Uterus (tissue), 4 donors: ENCODE data around the gene EML6. TPM values are rescaled to one million over a fixed set of nuclear protein-coding genes. Genes with fewer than 3 reads are reported as not detected.

ENCODE experiments used
- DNase-seq, 2 donors: peaks; one replicate each; pipeline ENCODE4 v3.0.0-alpha.2; 2019 to 2020
- H3K27ac ChIP-seq, 2 donors: fragments of 200-600 bp; sonication (generic); 1 replicate in 1 of 2; 2 replicates in 1 of 2; pipeline ENCODE4 v1.5.1; 2016 to 2018
- H3K27me3 ChIP-seq, 2 donors: fragments of 200-600 bp; sonication (generic); one replicate each; pipeline ENCODE4 v1.5.1; 2018 to 2019; ENCODE audit warnings: control low read depth in 1 of 2
- H3K36me3 ChIP-seq, 2 donors: fragments of 200-600 bp; sonication (generic); one replicate each; pipeline ENCODE4 v1.5.1; 2019; ENCODE audit warnings: control low read depth in 1 of 2
- H3K4me1 ChIP-seq, 2 donors: fragments of 200-600 bp; sonication (generic); one replicate each; pipeline ENCODE4 v1.5.1; 2018 to 2019; ENCODE audit warnings: control low read depth in 1 of 2
- H3K4me3 ChIP-seq, 2 donors: fragments of 200-600 bp; sonication (generic); 1 replicate in 1 of 2; 2 replicates in 1 of 2; pipeline ENCODE4 v1.5.1; 2018 to 2019; ENCODE audit warnings: mild to moderate bottlenecking in 1 of 2
- H3K9me3 ChIP-seq, 2 donors: fragments of 200-600 bp; sonication (generic); one replicate each; pipeline ENCODE4 v1.5.1; 2019; ENCODE audit warnings: control low read depth in 1 of 2
- POLR2A ChIP-seq, 2 donors: fragments of 450-650 bp; IDR thresholded peaks; one replicate each; pipeline ENCODE4 v1.6.1; 2016; ENCODE audit warnings: antibody characterized with exemption in 2 of 2, mild to moderate bottlenecking in 1 of 2, moderate library complexity in 1 of 2
- intact Hi-C: fragments of 100-400 bp; cut with DNase I; formaldehyde crosslinking; loops from one replicate; pipeline ENCODE4 v1.15.1; 2023; ENCODE audit warnings: low total_unique reads
- total RNA-seq, 4 donors: library from RNA; depleted of rRNA in 3 of 4; stranded (reverse); fragments of >200 nt in 3 of 4; gene quantifications; one replicate each; pipeline versions ENCODE4 v1.1.0 to v1.2.4, GENCODE V29; 2014 to 2023
- TF ChIP-seq, protein P1 (sequence below), 4 experiments: fragments of 200-600 bp in 2 of 4; fragments of 450-650 bp in 2 of 4; sonication (generic) in 2 of 4; IDR thresholded peaks; one replicate each; pipeline ENCODE4 v1.5.1; 2016 to 2019; ENCODE audit warnings: antibody characterized with exemption in 4 of 4, mild to moderate bottlenecking in 2 of 4, moderate library complexity in 1 of 4
- donor health status: DM: yes; HTN: yes; CAD: no.

Gene EML6
- total RNA-seq, 4 donors from 2014 or later = 0.26 to 2.4 (median 1.5) TPM

DNA sequence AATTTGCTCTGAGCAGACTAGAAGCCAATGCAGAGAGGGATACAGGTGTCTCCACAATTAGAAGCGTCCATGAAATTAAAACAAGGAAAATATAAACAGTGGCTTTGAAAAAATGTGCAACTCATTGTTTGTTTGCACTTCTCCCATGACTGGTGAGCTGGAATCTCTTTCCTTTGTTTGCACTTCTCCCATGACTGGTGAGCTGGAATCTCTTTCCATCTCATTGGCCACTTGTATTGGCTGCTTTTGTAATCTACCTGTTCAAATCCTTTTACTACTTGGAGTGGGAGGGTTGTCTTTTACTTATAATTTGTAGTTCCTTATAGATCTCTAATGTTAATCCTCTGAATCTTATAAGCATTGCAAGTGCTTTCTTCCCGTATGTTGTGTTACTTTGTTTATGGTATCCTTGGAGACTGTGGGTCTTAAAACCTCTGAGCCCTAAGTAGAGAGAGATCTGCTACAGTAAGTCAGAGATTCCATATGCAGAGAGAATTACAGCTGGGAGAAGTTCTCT, 232.7 kb downstream of the EML6 start:
- TF ChIP-seq, protein P1, sequence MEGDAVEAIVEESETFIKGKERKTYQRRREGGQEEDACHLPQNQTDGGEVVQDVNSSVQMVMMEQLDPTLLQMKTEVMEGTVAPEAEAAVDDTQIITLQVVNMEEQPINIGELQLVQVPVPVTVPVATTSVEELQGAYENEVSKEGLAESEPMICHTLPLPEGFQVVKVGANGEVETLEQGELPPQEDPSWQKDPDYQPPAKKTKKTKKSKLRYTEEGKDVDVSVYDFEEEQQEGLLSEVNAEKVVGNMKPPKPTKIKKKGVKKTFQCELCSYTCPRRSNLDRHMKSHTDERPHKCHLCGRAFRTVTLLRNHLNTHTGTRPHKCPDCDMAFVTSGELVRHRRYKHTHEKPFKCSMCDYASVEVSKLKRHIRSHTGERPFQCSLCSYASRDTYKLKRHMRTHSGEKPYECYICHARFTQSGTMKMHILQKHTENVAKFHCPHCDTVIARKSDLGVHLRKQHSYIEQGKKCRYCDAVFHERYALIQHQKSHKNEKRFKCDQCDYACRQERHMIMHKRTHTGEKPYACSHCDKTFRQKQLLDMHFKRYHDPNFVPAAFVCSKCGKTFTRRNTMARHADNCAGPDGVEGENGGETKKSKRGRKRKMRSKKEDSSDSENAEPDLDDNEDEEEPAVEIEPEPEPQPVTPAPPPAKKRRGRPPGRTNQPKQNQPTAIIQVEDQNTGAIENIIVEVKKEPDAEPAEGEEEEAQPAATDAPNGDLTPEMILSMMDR (IDR thresholded peaks at IDR 0.05) = no peak
- TF ChIP-seq POLR2A (IDR thresholded peaks at IDR 0.05) = no peak
- intact Hi-C loops = no loop called here
- DNase-seq = no peak
- Histone ChIP-seq H3K36me3 (no peaks in the 10 kb centered on the region), H3K9me3 (no peaks in the 10 kb centered on the region), H3K4me1 (no peaks in the 10 kb centered on the region), H3K27ac (no peak overlapping the region), H3K27me3 (no peaks in the 10 kb centered on the region), H3K4me3 (no peak overlapping the region)

DNA sequence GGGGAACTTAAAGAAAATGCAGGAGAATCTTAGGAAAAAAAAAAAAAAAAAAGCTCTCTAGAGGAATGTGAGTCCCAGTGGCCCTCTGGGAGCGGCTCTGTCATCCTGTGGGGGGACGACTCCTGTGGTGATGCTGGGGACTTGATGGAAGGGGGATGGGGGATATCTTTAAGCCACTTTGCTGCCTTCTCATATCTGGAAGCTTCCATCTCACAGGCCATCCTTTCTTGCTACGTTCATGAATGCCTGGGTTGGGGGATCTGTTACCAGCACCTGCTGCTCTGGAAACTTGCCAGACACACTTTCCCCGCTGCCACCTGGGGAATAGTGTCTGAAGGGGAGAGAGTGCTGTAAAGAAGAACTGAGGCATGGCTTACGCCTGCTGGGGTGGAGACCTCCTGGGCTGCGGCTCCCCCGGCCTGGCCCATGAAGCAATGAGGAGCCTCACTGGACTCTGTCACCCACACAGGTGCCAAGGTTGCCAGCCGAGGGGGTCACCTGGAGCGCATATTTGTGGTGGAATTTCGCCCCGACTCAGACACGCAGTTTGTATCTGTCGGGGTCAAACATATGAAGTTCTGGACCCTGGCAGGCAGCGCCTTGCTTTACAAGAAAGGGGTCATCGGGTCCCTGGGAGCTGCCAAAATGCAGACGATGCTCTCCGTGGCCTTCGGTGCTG, 234.0 kb downstream of the EML6 start:
- Histone ChIP-seq H3K4me1 (no peaks in the 10 kb centered on the region), H3K4me3 (no peak overlapping the region), H3K27ac (no peak overlapping the region), H3K9me3 (no peaks in the 10 kb centered on the region), H3K27me3 (no peaks in the 10 kb centered on the region), H3K36me3 (no peaks in the 10 kb centered on the region)
- intact Hi-C loops = no loop called here
- no peak for DNase-seq
- TF ChIP-seq POLR2A (IDR thresholded peaks at IDR 0.05) = no peak
- TF ChIP-seq, protein P1 (IDR thresholded peaks at IDR 0.05) = no peak

DNA sequence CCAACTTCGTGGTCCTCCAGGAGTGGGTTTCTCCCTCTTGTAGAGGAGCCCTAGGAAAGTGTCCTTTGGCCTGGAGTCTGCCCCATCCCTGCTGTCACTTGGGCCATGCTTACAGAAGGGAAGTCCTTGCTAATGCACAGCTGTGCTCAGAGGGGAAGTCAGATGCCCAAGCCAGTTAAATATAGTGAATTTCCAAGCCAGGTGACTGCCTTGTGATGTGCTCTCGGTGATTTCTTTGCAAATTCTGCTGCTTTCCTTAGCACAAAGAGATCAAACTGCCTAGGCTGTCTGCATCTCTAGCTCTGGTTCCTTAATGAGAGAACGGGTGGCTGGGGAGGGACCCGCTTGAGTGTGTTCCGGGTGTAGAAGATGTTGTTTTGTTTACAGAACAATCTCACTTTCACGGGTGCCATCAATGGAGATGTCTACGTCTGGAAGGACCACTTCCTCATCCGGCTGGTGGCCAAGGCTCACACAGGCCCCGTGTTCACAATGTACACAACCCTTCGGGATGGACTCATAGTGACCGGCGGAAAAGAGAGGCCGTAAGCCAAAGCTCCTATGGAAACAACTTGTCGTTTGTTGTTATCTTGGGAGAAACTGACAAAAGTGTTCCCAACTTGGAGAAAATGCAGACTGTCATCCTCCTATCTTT, 235.4 kb downstream of the EML6 start:
- intact Hi-C loops = no loop called here
- H3K4me3 ChIP-seq = no peak overlapping the region
- no peaks in the 10 kb centered on the region for H3K9me3 ChIP-seq
- H3K27ac ChIP-seq = no peak overlapping the region
- no peaks in the 10 kb centered on the region for H3K36me3 ChIP-seq
- H3K27me3 ChIP-seq = no peaks in the 10 kb centered on the region
- no peak for TF ChIP-seq POLR2A (IDR thresholded peaks at IDR 0.05)
- TF ChIP-seq, protein P1 (IDR thresholded peaks at IDR 0.05) = no peak
- no peaks in the 10 kb centered on the region for H3K4me1 ChIP-seq
- DNase-seq = no peak

DNA sequence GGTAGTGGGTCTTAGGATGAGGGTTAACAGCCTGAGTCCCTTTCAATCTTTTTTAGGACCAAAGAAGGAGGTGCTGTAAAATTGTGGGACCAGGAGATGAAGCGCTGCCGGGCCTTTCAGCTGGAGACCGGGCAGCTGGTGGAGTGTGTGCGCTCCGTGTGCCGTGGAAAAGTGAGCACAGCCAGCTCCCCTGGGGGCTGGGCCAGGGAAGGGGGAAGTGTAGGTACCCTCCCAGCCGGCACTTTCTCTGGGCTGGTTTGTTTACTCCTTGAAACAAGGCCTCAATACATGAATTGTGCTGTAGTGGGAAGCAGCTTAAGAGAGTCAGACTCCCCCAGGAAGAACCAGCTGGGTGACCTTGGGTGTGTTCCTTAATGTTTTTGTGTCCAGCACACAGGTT, 236.7 kb downstream of the EML6 start:
- no peak overlapping the region for H3K4me3 ChIP-seq
- no peaks in the 10 kb centered on the region for H3K36me3 ChIP-seq
- no peaks in the 10 kb centered on the region for H3K4me1 ChIP-seq
- no peaks in the 10 kb centered on the region for H3K27me3 ChIP-seq
- intact Hi-C loops = no loop called here
- TF ChIP-seq POLR2A (IDR thresholded peaks at IDR 0.05) = no peak
- TF ChIP-seq, protein P1 (IDR thresholded peaks at IDR 0.05) = no peak
- no peak for DNase-seq
- no peaks in the 10 kb centered on the region for H3K9me3 ChIP-seq
- no peak overlapping the region for H3K27ac ChIP-seq

DNA sequence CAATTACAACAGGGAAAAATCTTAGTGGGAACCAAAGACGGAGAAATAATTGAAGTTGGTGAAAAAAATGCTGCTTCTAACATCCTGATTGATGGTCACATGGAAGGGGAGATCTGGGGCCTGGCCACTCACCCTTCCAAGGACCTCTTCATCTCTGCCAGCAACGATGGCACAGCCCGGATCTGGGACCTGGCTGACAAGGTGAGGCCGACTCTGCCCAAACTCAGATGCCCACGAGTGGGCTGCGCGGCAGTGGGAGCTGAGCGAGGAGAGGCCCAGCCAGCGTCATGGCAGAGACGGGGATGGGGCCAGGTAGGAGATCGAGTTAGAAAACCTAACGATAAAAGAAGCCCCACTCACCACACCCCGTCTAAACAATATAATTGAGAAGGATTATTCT, 239.0 kb downstream of the EML6 start:
- intact Hi-C loops = no loop called here
- Histone ChIP-seq H3K4me1 (no peaks in the 10 kb centered on the region), H3K27me3 (no peaks in the 10 kb centered on the region), H3K4me3 (no peak overlapping the region), H3K9me3 (no peaks in the 10 kb centered on the region), H3K36me3 (no peaks in the 10 kb centered on the region), H3K27ac (no peak overlapping the region)
- TF ChIP-seq POLR2A (IDR thresholded peaks at IDR 0.05) = no peak
- TF ChIP-seq, protein P1 (IDR thresholded peaks at IDR 0.05) = no peak
- no peak for DNase-seq
